Astrocyte of the spinal cord (primary cell): ENCODE results near the gene PRPF40A.

Experiments used
- DNase-seq: peaks from one replicate; pipeline ENCODE4 v3.0.0; 2011; ENCODE audit warnings: low read depth, low spot score
- H3K4me3 ChIP-seq: 2 replicates; pipeline ENCODE4 v1.5.1; 2011; ENCODE audit warnings: low read depth, mild to moderate bottlenecking, low read length, moderate library complexity
- in situ Hi-C: cut with HindIII; loops from 2 replicates; pipeline ENCODE4 v1.10.0; 2017; ENCODE audit warnings: low sequenced_read_pairs
- TF ChIP-seq, protein P1 (sequence below): IDR thresholded peaks from 2 replicates; pipeline ENCODE4 v1.5.1; 2012; ENCODE audit warnings: low read depth, mild to moderate bottlenecking, low read length, inconsistent platforms

Gene PRPF40A

DNA sequence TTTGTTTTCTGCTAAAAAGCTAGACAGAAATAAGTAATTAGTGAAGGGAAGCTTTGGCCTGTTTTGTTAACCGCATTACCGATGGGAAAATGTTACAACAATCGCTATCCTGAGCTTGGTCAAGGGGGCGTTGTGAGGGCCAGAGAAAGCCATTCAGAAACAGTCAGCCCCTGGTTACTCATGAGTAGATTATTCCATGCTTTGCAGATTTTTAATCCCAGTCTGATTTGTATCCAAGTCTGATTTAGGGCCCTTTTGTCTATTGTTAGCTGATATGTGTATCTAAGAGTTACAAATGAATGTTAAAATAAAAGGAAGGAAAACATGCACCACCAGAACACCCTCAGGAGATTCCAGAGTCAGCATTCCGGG, 99.1 kb downstream of the PRPF40A start:
- no peak overlapping the region for H3K4me3 ChIP-seq
- TF ChIP-seq, protein P1, sequence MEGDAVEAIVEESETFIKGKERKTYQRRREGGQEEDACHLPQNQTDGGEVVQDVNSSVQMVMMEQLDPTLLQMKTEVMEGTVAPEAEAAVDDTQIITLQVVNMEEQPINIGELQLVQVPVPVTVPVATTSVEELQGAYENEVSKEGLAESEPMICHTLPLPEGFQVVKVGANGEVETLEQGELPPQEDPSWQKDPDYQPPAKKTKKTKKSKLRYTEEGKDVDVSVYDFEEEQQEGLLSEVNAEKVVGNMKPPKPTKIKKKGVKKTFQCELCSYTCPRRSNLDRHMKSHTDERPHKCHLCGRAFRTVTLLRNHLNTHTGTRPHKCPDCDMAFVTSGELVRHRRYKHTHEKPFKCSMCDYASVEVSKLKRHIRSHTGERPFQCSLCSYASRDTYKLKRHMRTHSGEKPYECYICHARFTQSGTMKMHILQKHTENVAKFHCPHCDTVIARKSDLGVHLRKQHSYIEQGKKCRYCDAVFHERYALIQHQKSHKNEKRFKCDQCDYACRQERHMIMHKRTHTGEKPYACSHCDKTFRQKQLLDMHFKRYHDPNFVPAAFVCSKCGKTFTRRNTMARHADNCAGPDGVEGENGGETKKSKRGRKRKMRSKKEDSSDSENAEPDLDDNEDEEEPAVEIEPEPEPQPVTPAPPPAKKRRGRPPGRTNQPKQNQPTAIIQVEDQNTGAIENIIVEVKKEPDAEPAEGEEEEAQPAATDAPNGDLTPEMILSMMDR = no peak
- no peak for DNase-seq
- in situ Hi-C loops = no loop called here

DNA sequence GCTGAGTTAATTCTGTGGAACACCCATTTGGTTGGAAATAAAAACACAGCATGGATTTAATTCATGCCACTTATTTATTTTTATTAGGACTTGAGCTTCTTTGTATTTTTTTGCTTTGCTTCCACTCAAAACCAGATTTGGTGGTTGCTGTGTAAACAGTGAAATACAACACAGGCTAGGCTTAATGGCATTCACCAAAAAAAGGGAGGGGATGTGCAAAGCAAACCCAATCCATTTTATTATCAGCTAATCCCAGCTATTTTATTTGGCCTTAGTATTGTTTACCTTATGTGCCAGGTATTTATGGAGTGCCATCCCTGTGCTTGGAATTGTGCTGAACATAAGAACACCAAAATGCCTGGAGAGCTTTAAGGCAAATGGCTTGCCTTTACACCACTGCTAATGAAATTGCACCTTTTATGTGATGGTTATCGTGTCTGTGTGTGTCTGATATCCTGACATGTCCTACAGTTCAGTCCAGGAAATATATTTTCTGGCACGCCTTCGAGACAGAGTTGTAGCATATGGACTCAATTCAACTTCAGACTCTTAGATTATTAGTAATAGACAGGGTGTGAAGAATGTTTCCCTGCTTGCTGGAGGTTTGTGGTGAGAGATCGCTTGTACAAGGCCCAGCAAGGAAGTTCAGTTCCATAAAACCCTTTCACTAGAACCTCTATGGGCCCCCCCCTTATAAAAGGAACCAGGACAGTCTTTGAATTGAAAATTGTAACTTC, 99.6 kb downstream of the PRPF40A start:
- in situ Hi-C loops = no loop called here
- H3K4me3 ChIP-seq = no peak overlapping the region
- TF ChIP-seq, protein P1 = no peak
- DNase-seq = no peak

DNA sequence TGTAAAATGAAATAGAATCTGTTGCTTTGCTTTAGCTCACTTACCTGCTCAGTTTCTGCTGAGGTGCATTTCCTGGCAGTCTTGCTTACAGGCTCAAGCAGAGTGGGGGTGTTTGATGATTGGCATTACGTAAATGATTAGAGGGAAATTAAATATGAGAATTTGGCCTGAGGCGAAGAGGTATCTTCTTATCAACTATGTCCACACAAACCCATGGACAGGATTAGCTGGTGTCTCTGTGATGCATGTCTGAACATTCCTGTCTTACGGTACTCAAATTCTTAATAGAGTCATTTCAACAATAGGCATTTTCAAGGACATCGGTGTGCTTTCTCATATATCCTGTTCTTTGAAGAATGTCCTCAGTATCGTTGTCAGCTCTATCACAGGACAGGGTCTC, 102.1 kb downstream of the PRPF40A start:
- in situ Hi-C loops = no loop called here
- DNase-seq = no peak
- no peak overlapping the region for H3K4me3 ChIP-seq
- TF ChIP-seq, protein P1 = no peak

DNA sequence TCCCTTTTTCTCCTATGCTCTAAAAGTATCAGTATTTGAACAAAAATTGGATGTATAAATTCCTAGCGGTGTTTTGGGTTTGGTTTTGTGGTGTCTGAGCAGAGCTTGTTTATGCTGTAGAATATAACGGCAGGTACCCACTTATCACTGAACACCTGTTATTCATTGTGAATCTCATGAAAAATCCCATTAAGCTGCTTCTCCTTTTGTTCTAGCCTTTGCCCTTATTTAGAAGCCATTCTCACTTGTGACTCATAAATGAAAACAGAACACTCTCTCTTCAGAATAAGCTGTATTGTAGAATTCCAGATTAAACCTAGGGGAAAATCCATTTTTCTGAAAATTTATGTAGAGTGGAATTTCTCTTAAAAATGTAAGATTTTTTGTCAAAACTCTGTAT, 104.0 kb downstream of the PRPF40A start:
- TF ChIP-seq, protein P1 = no peak
- in situ Hi-C loops = no loop called here
- peak; percentile 51 for DNase-seq
- H3K4me3 ChIP-seq = no peak overlapping the region

GRCh38 chr2:152611458-152612231, 105.6 kb downstream of the PRPF40A start:
- in situ Hi-C loops = no loop called here
- no peak overlapping the region for H3K4me3 ChIP-seq
- DNase-seq = peak; percentile 83
- TF ChIP-seq, protein P1 = no peak

- in situ Hi-C loops = no loop called here
- no peak overlapping the region for H3K4me3 ChIP-seq
- TF ChIP-seq, protein P1 = no peak
- DNase-seq = no peak
Observed at GRCh38 chr2:152609699-152610098, 107.6 kb downstream of the PRPF40A start.
